Head of caudate nucleus (tissue), 42 donors: ENCODE measurements around the gene TNS3.

ENCODE experiments used
- DNase-seq, 42 donors: peaks; one replicate each; pipeline versions ENCODE4 v3.0.0 to v3.0.0-alpha.2; 2020 to 2021; ENCODE audit warnings: mixed read lengths in 7 of 42
- intact Hi-C: fragments of 100-400 bp; cut with DNase I; formaldehyde crosslinking; loops from one replicate; pipeline ENCODE4 v1.15.0; 2022

TNS3 gene

DNA sequence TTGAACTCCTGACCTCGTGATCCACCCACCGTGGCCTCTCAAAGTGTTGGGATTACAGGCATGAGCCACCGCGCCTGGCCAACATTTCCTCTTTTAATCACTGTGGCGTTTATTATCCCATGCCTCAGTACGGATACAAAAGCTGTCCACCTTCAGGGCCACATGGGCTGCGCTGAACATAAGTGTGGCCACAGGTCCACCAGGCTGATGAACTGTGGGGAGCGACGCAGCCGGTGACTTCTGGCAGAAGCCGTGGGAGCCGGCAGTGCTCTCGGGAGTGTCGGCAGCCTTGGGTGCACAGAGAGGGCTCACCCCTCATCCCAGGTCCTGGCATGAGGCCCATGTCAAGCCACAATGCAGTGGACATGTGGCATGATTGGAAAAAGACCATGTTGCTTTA lies 223.6 kb downstream of the TNS3 start:
- intact Hi-C loops, result no loop called here
- no peak for DNase-seq

DNA sequence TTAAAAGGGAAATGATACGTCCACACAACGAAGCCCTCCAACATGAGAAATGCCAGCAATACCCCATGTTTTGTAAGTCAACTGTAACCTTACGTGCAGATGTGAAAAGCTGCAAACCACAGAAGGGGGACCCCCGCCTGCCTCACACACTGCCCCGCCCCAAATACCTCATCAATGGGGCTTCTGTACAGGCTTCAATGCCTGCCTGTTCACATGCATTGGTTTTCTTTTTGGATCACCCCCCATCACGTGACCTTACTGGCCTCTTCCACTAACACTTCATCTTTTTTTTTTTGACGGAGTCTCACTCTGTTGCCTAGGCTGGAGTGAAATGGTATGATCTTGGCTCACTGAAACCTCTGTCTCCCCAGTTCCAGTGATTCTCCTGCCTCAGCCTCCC lies 224.0 kb downstream of the TNS3 start:
- DNase-seq, result peak in 1 of 42 donors; percentile 19
- intact Hi-C loops, result no loop called here

DNA sequence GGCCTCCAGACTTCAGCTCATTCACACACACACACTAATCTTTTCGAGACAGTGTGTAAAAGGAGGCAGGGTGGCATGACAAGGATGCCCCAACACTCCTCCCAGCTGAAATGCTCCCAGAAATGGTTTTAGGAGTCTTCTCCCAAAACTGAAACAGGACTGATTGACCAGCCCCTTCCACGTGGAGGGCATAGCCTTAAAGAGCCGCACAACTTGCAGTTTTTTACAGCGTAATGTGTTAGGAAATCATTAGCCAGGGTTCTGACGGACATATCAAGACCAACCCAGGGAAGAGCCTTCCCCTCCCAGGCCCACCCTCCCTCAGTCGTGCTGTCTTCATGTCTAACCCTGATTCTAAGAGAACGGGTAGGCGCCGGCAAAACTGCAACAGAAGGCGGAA lies 224.6 kb downstream of the TNS3 start:
- DNase-seq, result no peak
- intact Hi-C loops, result no loop called here

DNA sequence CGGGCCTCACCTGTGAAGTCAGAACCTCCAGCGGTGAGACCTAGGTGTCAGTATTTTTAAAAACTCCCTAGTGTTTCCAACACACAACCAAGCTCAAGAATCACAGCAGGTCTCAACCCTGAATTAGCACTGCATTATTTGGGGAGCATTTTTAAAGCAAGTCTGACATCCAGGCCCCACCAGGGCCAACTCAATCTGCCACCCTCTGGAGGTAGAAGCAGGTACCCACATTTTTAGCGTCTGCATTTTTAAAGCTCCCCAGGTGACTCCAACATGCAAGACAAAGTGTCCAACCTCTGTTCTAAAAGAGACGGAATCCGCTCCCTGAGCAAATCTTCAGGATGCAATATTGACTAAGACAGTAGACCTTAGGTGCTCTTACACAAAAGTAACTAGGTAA lies 225.7 kb downstream of the TNS3 start:
- intact Hi-C loops, result no loop called here

DNA sequence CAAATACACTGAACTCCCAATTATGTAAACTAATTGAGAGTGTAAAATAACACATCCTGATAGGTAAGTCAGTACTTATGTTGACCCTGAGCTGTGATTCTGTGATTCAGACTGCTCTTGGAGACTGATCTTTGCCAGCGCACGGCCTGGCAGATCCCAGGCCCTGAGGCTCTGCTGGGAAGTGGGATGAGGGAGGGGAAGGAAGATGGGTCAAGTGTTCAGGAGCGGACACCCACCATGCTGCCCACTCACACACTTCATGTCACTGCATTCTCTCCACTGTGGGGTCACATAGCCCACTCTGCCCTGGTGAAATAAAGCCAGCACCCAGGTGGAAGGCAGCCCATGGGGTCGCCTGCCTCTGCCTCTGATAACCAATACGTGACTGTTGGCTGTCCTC lies 226.2 kb downstream of the TNS3 start:
- intact Hi-C loops, result no loop called here
- DNase-seq, result peak in 1 of 42 donors; percentile 20

More for the DNA sequence above, 225.7 kb downstream of the TNS3 start:
- DNase-seq, result no peak

DNA sequence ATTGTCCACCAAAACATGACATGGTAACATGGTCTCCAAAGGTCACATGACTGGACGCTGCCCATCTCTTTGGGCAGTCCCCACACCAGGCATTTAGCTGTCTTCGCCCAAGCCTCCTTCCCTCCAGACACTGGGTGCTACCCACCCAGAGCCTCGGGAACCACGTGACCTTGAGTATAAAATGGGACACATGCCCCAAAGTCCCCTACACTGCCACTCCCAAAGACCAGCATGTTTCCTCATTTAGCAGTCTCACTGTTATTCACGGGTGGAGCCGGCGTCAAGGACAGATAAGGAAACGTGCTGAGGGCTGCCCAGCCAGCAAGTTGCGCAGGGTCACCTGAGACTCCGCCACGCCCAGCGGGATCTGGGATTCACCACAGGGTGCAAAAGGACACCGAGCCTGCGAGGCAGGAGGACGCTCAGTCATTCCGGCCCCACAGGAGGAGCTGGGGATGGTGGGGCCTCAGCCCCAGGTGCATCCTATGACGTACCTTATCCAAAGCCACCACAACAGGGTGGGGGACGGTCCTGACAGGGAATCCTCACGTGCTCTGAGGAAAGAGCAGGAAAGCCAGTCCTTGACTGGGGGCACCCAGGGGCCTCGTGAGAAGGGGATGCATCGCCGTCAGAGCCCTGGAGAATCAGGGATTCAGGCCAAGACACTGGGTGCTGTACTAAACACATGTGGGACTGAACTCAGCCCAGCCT lies 226.9 kb downstream of the TNS3 start:
- DNase-seq, result peak in 2 of 42 donors; percentile 23 to 36
- intact Hi-C loops, result no loop called here

DNA sequence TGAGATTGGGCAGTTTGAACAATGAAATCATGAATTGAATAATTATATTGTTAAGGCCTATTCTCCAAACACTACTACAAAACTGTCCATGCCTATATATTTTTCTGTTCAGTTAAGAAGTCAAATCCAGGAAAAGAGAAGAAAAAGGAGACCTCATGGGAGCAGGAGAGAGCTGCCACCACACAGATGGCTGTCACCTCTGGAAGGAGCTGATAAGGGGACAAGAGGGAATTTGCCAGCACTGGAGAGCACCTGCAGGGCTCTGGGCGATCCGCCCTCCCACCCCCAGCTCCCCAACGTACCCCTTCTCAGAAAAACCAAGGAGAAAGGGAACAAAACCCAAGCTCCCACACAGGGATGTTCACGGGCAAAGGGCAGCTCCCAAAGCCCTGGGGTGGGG lies 227.8 kb downstream of the TNS3 start:
- peak in 1 of 42 donors; percentile 20 for DNase-seq
- intact Hi-C loops, result no loop called here

DNA sequence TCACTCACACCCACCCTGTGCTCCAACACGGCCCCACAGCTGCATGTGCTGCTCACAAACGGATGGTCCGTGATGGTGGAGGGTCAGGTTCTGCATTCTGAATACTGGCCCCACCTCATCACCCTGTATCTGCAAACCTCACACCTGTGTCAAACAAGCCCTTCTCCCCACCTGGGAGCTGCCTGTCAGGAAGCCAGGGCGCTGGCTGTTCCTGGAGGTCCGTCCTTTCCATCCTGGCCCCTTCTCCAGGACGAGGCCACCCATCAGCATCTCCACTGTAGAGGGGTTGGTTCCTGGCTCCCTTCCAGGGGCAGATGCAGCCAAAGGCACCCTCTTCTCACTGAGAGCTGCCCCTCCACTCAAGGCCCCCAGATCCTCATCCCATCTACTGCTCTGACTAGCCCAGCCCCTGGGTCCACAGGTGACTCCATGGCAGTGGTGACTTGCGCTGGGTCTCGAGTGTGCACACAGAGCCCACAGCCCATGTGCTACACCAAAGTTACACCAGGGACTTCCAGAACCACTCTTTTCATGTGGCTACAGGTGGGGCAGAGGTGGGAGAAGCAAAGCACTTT lies 229.4 kb downstream of the TNS3 start:
- intact Hi-C loops, result no loop called here
- DNase-seq, result peak in 1 of 42 donors; percentile 23

DNA sequence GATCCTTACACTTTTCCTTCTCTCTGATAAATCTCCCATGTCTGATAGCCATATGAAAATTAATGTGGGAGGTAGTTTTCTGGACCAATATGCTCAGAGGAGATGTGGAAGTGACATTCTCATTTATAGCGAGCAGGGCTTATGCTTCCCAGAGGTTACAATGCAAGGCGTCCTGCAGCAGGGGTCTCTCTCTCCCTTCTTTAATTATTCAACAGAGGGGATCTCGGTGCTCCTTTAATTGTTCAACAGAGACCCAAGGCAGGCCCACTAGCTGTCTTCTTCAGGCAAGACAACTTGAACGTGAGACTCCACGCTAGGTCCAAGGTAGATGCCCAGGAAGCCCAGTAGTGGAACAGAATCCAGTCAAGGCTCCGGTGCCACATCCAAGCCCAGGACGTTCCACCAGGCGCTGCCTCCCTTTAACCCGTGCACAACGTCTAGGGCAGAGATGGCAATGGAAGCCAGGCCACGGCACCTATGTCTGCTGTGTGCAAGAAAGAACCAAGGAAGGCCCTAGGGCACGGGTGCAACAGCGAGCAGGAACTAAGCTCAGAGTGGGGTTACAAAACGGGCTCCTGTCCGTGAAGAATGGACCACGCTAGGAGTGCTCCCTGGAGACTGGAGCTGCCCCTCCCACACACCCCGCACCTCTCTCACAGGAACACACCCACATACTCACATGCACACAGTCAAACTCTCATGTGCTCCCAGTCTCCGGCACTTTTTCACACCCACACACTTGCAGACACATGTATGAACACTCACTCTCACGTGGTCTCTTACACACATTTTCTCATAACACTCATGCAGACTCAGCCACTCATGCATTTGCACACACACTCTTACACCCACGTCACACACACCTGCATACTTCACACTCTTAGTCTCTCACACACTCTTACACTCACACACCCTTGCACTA lies 230.4 kb downstream of the TNS3 start:
- intact Hi-C loops, result no loop called here
- DNase-seq, result peak in 1 of 42 donors; percentile 32

DNA sequence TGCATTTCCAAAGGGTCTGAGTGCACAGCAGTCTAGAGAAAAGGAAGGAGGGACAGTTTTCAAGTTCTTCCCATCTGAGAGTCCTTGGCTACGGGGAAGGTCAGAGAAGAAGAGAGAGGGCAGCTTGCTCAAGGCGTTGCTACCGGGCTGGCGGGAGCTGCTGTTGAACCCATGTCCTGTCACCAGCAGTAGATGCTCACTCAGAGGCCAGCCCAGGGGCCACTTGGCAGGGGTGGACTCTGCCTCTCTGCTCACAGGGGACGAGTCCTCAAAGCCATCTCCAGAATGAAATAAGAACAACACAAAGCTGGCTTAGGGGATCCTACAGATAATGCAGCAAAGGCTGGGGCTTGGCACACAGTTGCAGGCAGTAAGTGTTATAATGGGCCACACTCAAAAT lies 231.5 kb downstream of the TNS3 start:
- DNase-seq, result peak in 1 of 42 donors; percentile 33
- intact Hi-C loops, result no loop called here

DNA sequence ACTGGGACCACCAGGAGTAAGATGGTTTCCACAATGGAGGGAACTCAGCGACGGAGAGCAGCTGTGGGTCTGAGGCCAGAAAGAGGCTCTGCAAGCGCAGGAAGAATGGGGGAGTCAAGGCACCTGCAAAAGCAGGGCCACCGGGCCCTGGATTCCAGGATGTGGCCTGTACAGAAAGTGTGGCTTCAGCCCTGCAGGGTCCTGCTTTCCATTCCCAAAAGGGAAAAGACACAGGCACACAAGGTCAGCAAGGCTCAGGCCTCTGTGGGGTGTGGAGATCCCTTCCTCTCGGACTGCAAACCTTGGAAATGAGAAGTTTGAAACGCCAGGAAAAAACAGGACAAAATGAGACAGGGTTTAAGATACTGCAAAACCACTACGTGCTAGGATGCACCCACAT lies 232.5 kb downstream of the TNS3 start:
- peak in 2 of 42 donors; percentile 2 to 34 for DNase-seq
- intact Hi-C loops, result no loop called here

DNA sequence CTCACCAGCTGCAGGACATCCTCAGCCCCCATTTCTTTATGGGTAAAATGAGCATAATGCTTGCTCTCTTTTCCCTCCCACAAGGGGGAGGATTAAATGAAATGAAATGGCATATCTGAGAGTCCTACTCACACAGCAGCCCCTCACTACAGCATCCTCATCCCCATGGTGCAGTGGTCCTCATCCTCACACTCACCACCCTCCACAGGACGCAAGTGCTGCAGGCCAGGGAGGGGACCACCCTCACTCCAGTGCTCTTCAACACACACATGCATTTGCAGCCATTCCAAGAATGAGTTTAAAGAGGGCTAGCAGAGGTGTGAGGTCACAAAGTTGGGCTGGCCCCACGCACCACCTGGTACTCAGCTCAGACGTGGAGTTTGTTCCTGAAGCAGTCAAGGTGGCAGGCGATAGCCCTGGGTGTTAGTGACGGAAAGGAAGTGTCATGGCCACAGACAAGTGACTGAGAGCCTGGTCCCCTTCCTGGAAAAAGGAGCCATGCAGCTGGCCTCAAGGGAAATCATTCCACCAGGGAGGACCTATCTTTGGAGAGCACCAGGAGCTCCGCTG lies 234.0 kb downstream of the TNS3 start:
- peak in 2 of 42 donors; percentile 18 to 33 for DNase-seq
- intact Hi-C loops, result no loop called here

DNA sequence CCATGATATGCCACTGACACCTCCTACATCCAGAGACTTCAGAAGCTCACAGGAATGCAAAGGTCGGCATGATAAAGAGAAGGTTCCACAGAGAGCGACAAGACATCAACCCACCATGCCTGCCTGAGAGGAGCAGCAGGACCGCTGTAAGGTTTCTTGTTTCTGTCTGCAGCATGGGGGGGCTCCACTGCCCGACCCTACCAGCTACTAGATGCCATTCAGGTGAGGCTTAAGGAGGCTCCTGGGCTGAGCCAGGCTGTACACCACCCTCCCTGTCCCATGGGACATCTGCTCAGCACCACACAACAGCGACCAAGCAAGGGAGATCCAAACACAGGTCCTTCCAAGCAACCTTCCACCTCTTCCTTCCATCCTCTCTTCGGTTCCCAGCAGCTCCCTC lies 234.6 kb downstream of the TNS3 start:
- intact Hi-C loops, result no loop called here
- DNase-seq, result peak in 2 of 42 donors; percentile 2 to 10

DNA sequence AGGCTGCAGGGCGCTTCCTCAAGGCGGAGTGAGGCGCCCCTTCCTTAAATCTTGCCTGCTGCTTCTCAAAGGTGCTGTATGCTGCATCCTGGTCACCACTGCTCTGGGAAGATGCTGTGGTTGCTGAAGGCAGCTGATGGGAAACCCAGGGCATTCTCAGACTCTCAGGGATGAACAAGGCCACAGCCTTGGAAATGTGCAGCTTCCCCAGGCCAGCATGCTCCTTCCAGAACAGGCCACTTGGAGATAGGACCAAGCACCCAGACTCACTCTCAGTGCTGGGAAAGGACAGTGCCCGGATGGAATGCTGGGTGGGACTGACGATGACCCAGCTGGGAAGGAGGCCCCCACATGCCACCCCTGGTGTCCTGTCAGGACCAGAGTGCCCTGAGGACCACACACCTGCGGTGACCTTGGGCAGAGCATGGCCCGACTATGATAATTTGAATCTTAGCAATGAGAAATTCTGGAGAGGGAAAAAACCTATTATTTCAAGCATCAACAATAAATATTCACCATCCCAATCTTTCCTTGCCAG lies 235.5 kb downstream of the TNS3 start:
- intact Hi-C loops, result no loop called here
- DNase-seq, result peak in 3 of 42 donors; percentile 4 to 28 (median 22)

DNA sequence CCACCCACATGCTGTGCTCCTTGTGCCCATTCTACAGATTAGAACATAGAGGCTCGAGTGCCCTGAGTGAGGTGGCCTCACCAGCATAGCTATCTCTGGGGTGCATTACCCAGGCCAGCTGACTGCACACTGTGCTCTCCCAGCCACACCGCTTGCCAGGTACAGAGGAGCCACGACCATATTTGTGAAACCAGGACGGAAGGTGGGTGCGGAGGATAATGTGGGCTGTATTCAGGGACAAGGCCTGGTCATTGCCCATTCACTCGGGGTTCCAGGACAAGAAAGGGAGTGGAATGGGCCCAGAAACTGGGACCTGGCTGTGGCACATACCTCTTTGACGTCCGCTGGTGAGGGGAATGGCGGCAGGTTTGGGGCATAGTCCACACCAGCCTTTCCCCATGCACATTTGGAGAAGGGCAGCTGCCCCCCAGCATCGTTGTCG lies 236.0 kb downstream of the TNS3 start:
- DNase-seq, result peak in 3 of 42 donors; percentile 0 to 23 (median 21)
- intact Hi-C loops, result no loop called here

DNA sequence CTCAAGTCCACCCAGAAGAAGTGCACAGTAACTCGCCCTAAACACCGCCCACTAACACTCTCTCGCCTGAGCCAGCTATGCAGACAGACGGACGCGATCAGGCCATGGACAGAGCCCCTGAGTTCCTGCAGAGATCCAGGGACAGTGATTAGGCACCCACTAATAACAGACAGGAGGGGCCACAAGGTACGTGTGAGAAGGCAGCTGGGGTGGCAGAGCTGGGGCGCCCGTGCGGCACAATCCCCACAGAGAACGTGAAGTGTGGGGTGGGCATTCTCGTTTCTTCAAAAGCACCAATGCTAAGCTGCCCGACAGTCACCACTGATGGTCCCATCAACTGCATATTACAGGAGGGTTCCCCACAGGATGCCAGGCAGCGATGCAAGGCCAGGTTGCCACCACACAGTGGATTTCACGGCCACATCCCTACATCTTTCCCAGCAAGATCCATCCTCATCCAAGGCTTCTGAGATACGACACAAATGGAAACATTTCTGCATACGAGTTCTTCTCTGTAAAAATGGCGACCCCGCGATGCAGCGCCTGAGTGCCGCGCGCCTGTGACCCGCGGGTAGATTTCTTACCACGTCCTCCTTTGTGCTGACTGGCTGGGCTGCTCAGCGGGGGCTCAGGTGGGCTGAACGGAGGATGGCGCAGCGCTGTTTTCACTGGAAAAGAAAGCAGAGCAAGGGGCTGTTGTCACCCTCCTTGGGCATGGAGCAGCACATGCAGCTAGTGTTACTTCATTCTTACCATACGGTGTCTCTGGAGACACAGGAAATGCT lies 237.5 kb downstream of the TNS3 start:
- intact Hi-C loops, result no loop called here
- DNase-seq, result peak in 2 of 42 donors; percentile 20 to 22

DNA sequence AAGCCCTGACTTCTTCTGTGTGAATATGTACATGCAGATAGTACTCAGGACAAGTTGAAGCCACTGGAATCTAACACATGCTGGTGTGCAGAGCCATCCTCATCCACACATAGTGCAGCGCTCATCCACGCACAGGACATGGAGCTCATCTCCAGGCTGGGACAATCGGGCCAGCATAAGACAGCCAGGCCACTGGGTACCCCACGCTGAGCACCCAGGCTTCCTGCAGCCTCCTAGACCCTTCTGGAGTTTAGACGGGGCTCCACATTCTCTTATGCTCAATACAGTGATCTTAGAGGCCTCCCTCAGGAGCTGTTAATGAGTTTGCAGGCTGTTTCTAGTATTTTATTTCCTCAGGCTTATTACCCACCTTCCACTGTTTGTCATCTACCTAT lies 238.9 kb downstream of the TNS3 start:
- intact Hi-C loops, result no loop called here

DNA sequence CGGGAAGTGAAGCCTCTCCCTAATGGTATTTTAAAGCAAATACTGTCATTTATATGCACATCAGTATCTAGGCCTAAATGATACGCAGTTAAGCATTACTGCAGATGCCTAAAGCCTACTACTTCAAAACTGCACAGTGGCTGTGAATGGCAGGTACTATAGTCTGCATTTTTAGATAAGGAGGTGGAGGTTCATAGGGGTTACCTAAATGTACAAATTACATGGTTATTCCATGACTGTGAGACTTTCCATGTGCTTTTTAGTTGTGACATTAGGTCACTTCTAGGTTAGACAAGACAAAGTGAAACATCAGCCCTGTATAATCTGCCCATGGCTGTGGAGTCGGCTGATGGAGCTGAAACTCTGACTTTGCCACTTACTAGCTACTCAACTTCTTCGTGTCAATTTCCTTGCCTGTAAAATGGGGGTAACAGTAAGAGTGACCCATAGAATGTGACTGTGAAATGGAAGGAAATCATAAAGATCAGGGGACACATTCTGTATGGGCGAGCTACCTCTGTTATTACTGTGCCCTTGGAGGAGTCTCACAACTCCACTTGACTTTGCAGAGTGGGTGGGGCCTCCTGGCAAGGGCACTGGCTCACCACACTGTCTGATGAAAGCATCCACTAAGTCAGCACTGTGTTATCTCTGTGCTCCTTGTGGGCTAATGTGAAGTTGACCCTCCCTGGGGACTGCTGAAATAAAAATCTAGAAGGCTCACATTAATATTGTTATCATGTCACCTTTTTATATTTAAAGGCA lies 239.4 kb downstream of the TNS3 start:
- peak in 2 of 42 donors; percentile 2 to 13 for DNase-seq
- intact Hi-C loops, result no loop called here

More for the DNA sequence above, 238.9 kb downstream of the TNS3 start:
- DNase-seq, result peak in 1 of 42 donors; percentile 1
